Central memory CD8-positive, alpha-beta T cell (primary cell): Measurements from ENCODE around the gene CDC42BPA.
"Not testable (repeated sequence)": the region's sequence is repeated elsewhere in the genome, so short reads cannot be mapped to it uniquely, and the experiment has no call there.

Source experiments
- ATAC-seq: fragments of 150-1000 bp; cut with Tn5 transposase; replicated peaks from 2 replicates; pipeline ENCODE4 v1.10.0; 2022; ENCODE audit warnings: mild to moderate bottlenecking, moderate FRiP score, moderate number of reproducible peaks; ENCODE audit not compliant: poor library complexity, severe bottlenecking; ENCODE audit errors: extremely low read depth
- DNase-seq, 2 donors: peaks; one replicate each; pipeline ENCODE4 v3.0.0; 2021; ENCODE audit warnings: low spot score in 2 of 2
- H3K27ac Mint-ChIP-seq: one replicate; pipeline ENCODE4 v1.8.0; 2022; ENCODE audit warnings: low read depth, mild to moderate bottlenecking, moderate library complexity, mixed read lengths
- H3K27me3 Mint-ChIP-seq: one replicate; pipeline ENCODE4 v1.8.0; 2022; ENCODE audit warnings: mixed read lengths
- H3K36me3 Mint-ChIP-seq: one replicate; pipeline ENCODE4 v1.8.0; 2022; ENCODE audit warnings: mild to moderate bottlenecking, moderate library complexity, mixed read lengths; ENCODE audit not compliant: insufficient read depth
- H3K4me1 Mint-ChIP-seq: one replicate; pipeline ENCODE4 v1.8.0; 2022; ENCODE audit warnings: mixed read lengths
- H3K4me3 Mint-ChIP-seq: one replicate; pipeline ENCODE4 v1.8.0; 2022; ENCODE audit warnings: mild to moderate bottlenecking, moderate library complexity, mixed read lengths
- H3K9me3 Mint-ChIP-seq: one replicate; pipeline ENCODE4 v1.8.0; 2022; ENCODE audit warnings: mixed read lengths

Gene CDC42BPA

DNA sequence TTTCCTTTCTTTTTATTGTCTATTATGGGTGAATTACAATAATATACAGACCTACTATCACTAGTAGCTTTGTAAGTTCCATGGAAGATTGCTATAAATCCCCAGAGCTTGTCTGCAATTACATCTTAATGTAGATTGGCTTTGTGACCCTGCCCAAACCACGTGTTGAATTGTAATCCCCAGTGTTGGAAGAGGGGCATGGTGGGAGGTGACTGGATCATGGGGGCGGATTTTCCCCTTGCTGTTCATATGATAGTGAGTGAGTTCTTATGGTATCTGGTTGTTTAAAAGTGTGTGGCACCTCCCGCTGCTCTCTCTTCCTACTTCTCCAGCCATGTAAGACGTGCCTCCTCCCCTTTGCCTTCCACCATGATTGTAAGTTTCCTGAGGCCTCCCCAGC is 34.9 kb upstream of the CDC42BPA start:
- ATAC-seq (no peak), DNase-seq (no peak)
- Mint-ChIP-seq H3K27me3 (peaks cover 20% of the 10 kb centered on the region), H3K9me3 (no peaks in the 10 kb centered on the region), H3K27ac (no peak overlapping the region), H3K36me3 (peaks cover 1% of the 10 kb centered on the region), H3K4me1 (no peaks in the 10 kb centered on the region), H3K4me3 (no peak overlapping the region)

DNA sequence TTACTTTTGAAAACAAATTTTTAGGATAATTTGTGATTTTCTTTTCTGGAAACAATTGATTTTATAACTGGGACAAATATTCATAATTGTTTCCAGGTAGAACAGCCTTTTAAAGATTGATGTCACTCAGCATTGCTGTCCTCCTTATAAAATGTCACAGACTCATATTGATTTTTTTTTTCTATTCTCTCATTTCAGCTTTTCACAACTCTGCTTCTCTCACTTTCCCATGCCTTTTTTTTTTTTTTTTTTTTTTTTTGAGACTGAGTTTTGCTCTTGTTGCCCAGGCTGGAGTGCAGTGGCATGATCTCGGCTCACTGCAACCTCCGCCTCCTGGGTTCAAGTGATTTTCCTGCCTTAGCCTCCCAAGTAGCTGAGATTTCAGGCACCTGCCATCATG is 33.9 kb upstream of the CDC42BPA start:
- DNase-seq, H3K4me1 Mint-ChIP-seq, H3K36me3 Mint-ChIP-seq, H3K9me3 Mint-ChIP-seq, ATAC-seq, H3K27ac Mint-ChIP-seq, H3K4me3 Mint-ChIP-seq: not testable (repeated sequence)
- peaks cover 26% of the 10 kb centered on the region for H3K27me3 Mint-ChIP-seq

DNA sequence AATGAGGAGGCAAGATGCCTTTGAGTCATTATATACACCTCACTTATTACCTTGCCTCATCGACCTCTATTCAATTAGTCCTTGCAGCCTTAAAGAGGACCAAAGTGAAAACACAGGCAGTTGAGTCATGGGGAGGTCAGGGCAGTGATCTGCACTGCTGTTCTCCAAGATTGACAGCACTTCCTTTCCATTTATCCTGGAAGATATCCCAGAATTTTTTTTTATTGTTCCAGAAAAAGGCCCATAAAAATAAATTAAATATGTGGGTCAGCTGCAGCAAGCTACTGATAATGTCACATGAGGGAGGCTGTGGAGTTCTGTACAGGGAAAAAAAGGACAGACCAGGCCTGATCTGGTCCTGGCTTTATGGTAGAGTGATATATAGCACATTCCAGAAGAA is 33.2 kb upstream of the CDC42BPA start:
- H3K27ac Mint-ChIP-seq = no peak overlapping the region
- no peaks in the 10 kb centered on the region for H3K4me1 Mint-ChIP-seq
- peaks cover 1% of the 10 kb centered on the region for H3K36me3 Mint-ChIP-seq
- no peaks in the 10 kb centered on the region for H3K9me3 Mint-ChIP-seq
- DNase-seq = no peak
- H3K27me3 Mint-ChIP-seq = peaks cover 26% of the 10 kb centered on the region
- H3K4me3 Mint-ChIP-seq = no peak overlapping the region
- ATAC-seq = no peak

DNA sequence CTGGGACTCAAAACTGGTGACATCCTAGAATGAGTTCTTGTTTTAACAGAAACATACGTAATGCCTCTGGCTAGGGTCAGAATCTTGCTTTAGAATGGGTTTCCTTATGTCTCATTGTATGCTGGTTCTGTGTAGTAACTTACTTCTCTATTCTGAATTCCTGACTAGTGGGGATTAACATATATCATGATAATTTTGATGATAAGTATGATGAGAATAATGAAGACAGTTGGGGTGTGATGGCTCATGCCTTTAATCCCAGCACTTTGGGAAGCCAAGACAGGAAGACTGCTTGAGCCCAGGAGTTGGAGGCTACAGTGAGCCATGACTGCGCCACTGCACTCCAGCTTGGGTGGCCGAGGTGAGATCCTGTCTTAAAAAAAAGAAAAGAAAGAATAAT is 31.7 kb upstream of the CDC42BPA start:
- DNase-seq = no peak
- Mint-ChIP-seq H3K27ac (no peak overlapping the region), H3K4me1 (no peaks in the 10 kb centered on the region), H3K9me3 (no peaks in the 10 kb centered on the region), H3K36me3 (peaks cover 1% of the 10 kb centered on the region), H3K27me3 (peaks cover 20% of the 10 kb centered on the region), H3K4me3 (no peak overlapping the region)
- no peak for ATAC-seq

DNA sequence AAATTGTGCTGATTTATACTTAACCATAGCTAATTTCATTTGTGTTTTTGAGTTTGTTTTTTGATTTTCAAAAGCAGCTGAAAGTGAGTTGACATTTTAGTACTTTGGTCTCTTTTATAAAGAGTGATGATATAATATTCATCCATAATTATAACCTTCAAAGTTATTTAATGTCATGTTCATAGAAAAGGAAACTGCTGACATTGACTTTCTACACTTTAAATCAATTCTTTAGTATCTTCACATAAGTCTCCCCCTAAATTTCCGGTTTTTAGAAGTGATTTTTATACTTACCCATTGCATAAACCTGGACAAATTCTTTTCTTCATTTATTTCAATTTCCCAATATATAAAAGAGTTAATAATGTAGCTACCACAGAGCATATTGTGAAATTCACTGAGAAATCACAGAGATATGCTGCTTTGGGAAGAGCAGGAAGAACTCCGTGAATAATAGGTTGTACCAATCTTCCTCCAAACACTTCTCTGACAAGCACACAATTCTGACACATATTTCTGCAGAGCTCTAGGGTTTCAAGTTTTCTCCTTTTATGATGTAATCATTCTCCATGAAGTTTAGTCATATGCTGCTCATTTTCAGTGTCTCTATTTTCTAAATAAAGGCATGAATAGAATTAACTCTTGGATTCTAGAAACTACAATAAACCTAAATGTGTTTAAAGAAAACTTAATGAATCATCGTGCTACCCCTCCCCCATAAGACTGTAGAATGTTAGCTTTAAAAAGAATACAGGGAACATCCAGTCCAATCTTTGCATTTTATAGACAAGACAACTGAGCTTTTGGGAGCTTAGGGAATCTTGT is 25.6 kb upstream of the CDC42BPA start:
- Mint-ChIP-seq H3K27ac (no peak overlapping the region), H3K4me3 (no peak overlapping the region), H3K9me3 (no peaks in the 10 kb centered on the region), H3K36me3 (no peaks in the 10 kb centered on the region), H3K4me1 (no peaks in the 10 kb centered on the region), H3K27me3 (peaks cover 27% of the 10 kb centered on the region)
- no peak for ATAC-seq
- no peak for DNase-seq

DNA sequence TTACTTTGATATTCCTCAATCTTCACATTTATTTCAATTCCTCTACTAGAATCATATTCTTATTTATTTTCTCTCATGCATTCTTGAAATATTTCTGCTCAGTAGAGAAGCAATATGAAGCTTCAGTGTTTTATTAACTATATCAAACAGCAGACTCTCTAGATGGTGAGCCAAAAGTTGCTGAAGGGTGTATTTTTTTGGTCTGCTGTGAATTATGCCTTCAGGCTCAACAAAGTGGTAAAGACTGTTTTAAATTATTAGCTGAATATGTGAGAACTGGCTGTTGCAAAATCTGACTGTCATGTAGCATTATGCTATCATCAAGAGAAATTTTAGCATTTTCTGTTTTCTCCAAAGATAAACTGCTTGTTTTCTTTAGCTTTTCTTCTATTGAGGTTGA is 24.9 kb upstream of the CDC42BPA start:
- Mint-ChIP-seq H3K36me3 (no peaks in the 10 kb centered on the region), H3K4me1 (no peaks in the 10 kb centered on the region)
- no peak for ATAC-seq

DNA sequence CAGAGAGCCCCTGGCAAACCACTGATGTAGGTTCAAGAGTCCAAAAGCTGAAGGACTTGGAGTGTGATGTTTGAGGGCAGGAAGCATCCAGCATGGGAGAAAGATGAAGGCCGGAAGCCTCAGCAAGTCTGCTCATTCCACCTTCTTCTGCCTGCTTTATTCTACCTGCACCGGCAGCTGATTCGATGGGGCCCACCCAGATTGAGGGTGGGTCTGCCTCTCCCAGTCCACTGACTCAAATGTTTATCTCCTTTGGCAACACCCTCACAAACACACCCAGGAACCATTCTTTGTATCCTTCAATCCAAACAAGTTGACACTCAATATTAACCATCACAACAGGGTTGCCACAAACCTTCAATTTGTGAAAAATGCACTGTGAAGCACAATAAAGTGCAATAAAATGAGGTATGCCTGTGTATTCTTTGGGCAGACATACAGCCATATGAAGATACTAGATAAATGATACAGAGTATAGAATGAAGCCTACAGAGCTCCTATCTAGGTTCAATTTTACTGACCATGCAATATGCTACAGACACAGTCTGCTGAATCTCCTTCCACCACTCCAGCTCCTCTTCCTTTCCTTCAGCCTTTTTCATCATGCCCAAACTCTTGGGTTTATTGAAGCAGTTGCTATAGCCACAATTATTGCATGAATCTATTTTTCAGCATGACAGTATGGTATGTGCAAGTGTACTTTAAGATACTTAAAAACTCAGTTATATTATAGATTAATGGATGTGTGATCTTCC is 24.0 kb upstream of the CDC42BPA start:
- H3K4me1 Mint-ChIP-seq = no peaks in the 10 kb centered on the region
- peaks cover 17% of the 10 kb centered on the region for H3K27me3 Mint-ChIP-seq
- no peaks in the 10 kb centered on the region for H3K36me3 Mint-ChIP-seq
- DNase-seq = no peak
- no peak overlapping the region for H3K4me3 Mint-ChIP-seq
- no peak for ATAC-seq
- no peak overlapping the region for H3K27ac Mint-ChIP-seq
- H3K9me3 Mint-ChIP-seq = no peaks in the 10 kb centered on the region

More for the DNA sequence above, 24.9 kb upstream of the CDC42BPA start:
- Mint-ChIP-seq H3K27ac (no peak overlapping the region), H3K9me3 (no peaks in the 10 kb centered on the region), H3K27me3 (peaks cover 23% of the 10 kb centered on the region), H3K4me3 (no peak overlapping the region)
- no peak for DNase-seq

DNA sequence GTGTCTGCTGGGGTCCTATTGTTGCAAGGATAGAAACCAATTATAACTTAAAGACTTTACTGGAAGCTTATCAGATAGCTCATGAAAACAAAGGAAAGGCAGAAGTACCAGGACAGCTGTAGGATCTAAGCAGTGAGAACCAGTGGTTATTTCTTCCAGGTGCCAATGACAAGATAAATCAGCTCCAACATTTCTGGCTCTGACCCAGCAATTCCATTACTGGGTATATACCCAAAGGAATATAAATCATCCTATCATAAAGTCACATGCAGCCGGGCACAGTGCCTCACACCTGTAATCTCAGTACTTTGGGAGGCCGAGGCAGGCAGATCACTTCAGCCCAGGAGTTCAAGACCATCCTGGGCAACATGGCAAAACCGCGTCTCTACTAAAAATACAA is 17.8 kb upstream of the CDC42BPA start:
- ATAC-seq = not testable (repeated sequence)

DNA sequence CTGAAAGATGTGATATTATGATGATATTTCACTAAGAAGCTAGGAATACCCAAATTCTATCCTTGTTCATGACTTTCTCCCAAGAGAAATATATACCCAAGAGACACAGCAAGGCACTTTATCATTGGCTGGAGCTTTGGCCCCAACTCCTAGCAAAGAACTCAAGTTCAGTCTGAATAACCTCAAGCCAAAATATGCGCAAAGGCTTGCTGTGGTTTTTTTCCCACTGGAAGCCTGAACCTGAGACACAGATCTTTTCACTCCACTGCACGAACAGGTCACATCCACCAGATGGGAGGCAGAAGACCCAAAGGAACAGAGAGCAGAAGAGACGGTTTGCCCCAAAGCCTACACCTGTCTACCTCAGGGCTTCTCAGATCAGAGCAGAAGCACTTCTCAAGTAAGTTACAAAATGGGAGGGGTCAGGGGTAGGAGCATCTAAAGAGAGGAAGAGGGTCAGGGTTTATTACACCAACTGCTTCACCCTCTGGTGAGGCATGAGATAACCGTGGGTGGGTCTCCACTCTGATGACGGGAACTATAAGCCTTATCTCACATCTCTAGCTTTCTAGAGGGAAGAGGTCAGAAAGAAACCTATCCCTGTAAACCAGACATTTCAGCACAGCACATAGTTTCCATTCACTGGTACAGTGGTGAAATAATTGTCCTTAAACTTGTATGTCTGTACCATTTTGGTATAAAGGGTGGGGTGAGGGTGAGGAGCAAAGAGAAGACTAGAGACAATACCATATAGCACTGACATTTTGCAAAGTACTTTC is 17.1 kb upstream of the CDC42BPA start:
- Mint-ChIP-seq H3K9me3 (no peaks in the 10 kb centered on the region), H3K27ac (no peak overlapping the region), H3K4me3 (no peak overlapping the region), H3K36me3 (no peaks in the 10 kb centered on the region), H3K4me1 (no peaks in the 10 kb centered on the region), H3K27me3 (peaks cover 25% of the 10 kb centered on the region)
- DNase-seq (no peak), ATAC-seq (no peak)

More for the DNA sequence above, 17.8 kb upstream of the CDC42BPA start:
- H3K9me3 Mint-ChIP-seq, H3K36me3 Mint-ChIP-seq, H3K27ac Mint-ChIP-seq, H3K4me1 Mint-ChIP-seq, H3K4me3 Mint-ChIP-seq, DNase-seq: not testable (repeated sequence)
- H3K27me3 Mint-ChIP-seq = peaks cover 18% of the 10 kb centered on the region

DNA sequence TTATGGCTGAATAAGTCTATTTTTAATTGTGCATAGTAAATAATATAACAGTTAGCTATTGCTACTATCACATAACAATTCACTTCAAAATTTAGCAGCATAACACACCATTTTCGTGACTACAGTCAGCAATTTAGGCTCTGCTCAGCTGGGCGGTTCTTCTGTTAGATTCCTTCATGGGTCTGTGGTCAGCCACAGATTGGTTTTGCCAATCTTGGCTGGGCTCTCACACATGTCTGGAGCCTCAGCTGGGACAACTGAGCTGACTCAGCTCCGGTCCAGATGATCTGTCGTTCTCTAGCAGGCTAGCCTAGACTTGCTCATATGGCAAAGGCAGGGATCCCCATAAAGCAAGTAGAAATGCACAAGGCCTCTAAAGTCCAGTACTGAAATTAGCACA is 15.1 kb upstream of the CDC42BPA start:
- Mint-ChIP-seq H3K36me3 (no peaks in the 10 kb centered on the region), H3K27ac (no peak overlapping the region), H3K4me1 (no peaks in the 10 kb centered on the region), H3K4me3 (no peak overlapping the region), H3K9me3 (no peaks in the 10 kb centered on the region), H3K27me3 (peaks cover 26% of the 10 kb centered on the region)
- ATAC-seq = no peak
- no peak for DNase-seq

DNA sequence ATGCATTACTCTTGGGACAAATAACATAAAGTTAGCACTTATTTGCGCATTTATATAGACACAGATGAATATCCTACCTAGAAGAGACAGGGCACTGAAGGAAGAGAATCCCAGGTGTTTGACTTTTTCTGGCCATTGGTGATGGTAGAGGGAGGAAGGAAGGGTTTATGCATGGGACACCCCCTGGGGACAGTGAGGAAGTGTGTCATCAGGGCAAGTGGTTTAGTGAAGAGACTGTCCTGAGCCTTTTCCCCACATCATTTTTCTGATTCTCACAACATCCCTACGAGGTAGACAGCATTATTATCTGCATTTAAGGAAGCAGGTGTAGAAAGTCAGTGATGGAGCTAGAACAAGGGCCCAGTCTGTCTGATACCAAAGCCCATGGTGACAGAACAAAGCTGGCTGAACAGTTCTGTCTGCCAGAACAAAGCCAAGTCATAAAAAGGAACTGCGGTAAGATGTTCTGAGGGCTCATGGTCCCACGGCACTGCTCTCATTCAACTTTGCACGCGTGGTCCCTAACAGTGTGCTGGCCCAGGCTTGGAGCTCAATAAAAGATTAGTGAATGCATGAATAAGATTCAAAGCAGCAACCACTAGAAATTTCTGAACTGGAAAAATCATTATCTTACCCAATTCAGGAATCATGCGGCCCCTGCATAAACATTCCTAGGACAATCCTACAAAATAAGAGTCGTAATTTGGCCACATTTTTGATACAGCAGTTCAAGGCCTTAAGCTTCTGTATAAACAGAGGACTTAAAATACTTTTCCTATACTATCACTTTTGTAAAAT is 12.2 kb upstream of the CDC42BPA start:
- Mint-ChIP-seq H3K4me1 (no peaks in the 10 kb centered on the region), H3K27ac (no peak overlapping the region), H3K36me3 (no peaks in the 10 kb centered on the region), H3K27me3 (peaks cover 34% of the 10 kb centered on the region), H3K9me3 (no peaks in the 10 kb centered on the region), H3K4me3 (no peak overlapping the region)
- ATAC-seq = no peak
- DNase-seq = no peak

DNA sequence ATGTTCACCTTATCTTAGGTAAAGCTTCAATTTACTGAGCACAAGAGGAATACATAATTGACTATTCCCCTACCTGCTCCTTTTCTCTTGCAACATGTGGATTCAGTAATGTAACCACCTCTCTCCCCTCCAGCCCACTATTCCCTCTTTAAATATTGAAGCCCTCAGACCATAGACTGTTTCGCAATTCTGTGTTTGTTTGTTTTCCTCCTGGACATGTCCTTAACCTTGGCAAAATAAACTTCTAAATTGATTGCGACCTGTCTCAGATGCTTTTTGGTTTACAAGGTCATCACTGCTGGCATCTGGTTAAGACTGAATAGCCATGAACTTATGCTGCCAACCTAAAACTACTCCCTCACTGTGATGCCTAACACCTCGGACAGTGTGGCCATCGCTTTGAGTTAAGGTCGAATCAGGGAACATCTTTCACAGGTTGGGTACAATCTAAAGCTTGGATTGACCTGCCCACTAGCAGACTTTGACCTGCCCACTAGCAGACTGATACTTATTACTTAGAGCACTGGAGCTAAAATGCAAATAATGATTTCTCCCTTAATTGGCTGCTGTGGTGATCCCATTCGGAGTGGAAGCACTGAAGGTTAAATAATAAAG is 10.2 kb upstream of the CDC42BPA start:
- peaks cover 43% of the 10 kb centered on the region for H3K27me3 Mint-ChIP-seq
- H3K9me3 Mint-ChIP-seq = no peaks in the 10 kb centered on the region
- no peaks in the 10 kb centered on the region for H3K36me3 Mint-ChIP-seq
- DNase-seq = no peak
- H3K4me3 Mint-ChIP-seq = no peak overlapping the region
- ATAC-seq = no peak
- H3K4me1 Mint-ChIP-seq = no peaks in the 10 kb centered on the region
- H3K27ac Mint-ChIP-seq = no peak overlapping the region
